Erythroblast (primary cell): ENCODE data around the gene NRP1.

Experiments
- GATA1 ChIP-seq: IDR thresholded peaks from 2 replicates; pipeline ENCODE4 v1.6.1; 2011; ENCODE audit warnings: low read depth, mild to moderate bottlenecking, control low read depth, low read length, moderate library complexity
- POLR2A ChIP-seq: IDR thresholded peaks from 2 replicates; pipeline ENCODE4 v1.6.1; 2011; ENCODE audit warnings: mild to moderate bottlenecking, low read length

- TF ChIP-seq POLR2A (no peak), GATA1 (no peak)
Observed at GRCh38 chr10:33258967-33259366, 75.5 kb downstream of the NRP1 start.
